Transverse colon (tissue), 4 donors: ENCODE data around the gene OR2D2. TPM values are rescaled to one million over a fixed set of nuclear protein-coding genes. Genes with fewer than 3 reads are reported as not detected.

ENCODE experiments used
- DNase-seq: peaks from one replicate; pipeline ENCODE4 v3.0.0-alpha.2; 2019
- H3K27ac ChIP-seq, 4 donors: fragments of 200-600 bp; sonication (generic); 2 replicates each; pipeline ENCODE4 v1.5.1; 2016 to 2018; ENCODE audit warnings: inconsistent platforms in 4 of 4
- H3K27me3 ChIP-seq: fragments of 200-600 bp; sonication (generic); 2 replicates; pipeline ENCODE4 v1.5.1; 2017; ENCODE audit warnings: inconsistent platforms
- H3K36me3 ChIP-seq, 4 donors: fragments of 200-600 bp; sonication (generic); 2 replicates each; pipeline ENCODE4 v1.5.1; 2017 to 2019; ENCODE audit warnings: inconsistent platforms in 4 of 4
- H3K4me1 ChIP-seq, 4 donors: fragments of 200-600 bp; sonication (generic); 2 replicates each; pipeline ENCODE4 v1.5.1; 2017 to 2020; ENCODE audit warnings: inconsistent platforms in 4 of 4
- H3K4me3 ChIP-seq, 4 donors: fragments of 200-600 bp; sonication (generic); 1 replicate in 1 of 4; 2 replicates in 3 of 4; pipeline versions ENCODE4 v1.5.1 to v1.6.1; 2017 to 2019; ENCODE audit warnings: inconsistent platforms in 4 of 4
- H3K9me3 ChIP-seq, 2 donors: fragments of 200-600 bp; sonication (generic); 2 replicates each; pipeline ENCODE4 v1.5.1; 2017 to 2019; ENCODE audit warnings: inconsistent platforms in 2 of 2
- EP300 ChIP-seq: sonication (generic); formaldehyde crosslinking; IDR thresholded peaks from one replicate; pipeline ENCODE4 v1.6.1; 2017; ENCODE audit warnings: antibody characterized with exemption, low read depth
- POLR2A ChIP-seq: fragments of 450-650 bp; IDR thresholded peaks from one replicate; pipeline ENCODE4 v1.6.1; 2016; ENCODE audit warnings: antibody characterized with exemption, mild to moderate bottlenecking, moderate library complexity
- POLR2AphosphoS5 ChIP-seq, 3 donors: sonication (generic); formaldehyde crosslinking; IDR thresholded peaks; one replicate each; pipeline ENCODE4 v1.6.1; 2016; ENCODE audit warnings: antibody characterized with exemption in 3 of 3
- WGBS, 2 donors: methylation state at CpG; one replicate each; pipeline ENCODE4 v1.1.5; 2018; ENCODE audit warnings: low coverage in 1 of 2; 5-methylcytosine and 5-hydroxymethylcytosine counted together
- in situ Hi-C, 4 donors: fragments of 200-750 bp; cut with MboI; loops; one replicate each; pipeline versions ENCODE4 v1.15.0 to v1.15.1; 2017; ENCODE audit warnings: low sequenced_read_pairs in 3 of 4, low pct_ligation_motif_present in 1 of 4, low pct_unique_long_range_greater_than_20kb in 1 of 4
- intact Hi-C: fragments of 100-400 bp; cut with DNase I; formaldehyde crosslinking; loops from one replicate; pipeline ENCODE4 v1.15.1; 2023; ENCODE audit warnings: low total_unique reads
- total RNA-seq, 4 donors: library from RNA; depleted of rRNA; stranded (reverse); fragments of >200 nt; gene quantifications; one replicate each; pipeline ENCODE4 v1.1.0, GENCODE V29; 2016
- TF ChIP-seq, protein P1 (sequence below), 5 experiments: fragments of 200-600 bp in 3 of 5; fragments of 450-650 bp in 2 of 5; sonication (generic) in 3 of 5; IDR thresholded peaks; 1 replicate in 2 of 5; 2 replicates in 3 of 5; pipeline ENCODE4 v1.5.1; 2016 to 2017; ENCODE audit warnings: antibody characterized with exemption in 5 of 5, inconsistent platforms in 3 of 5, mild to moderate bottlenecking in 2 of 5, moderate library complexity in 1 of 5

The OR2D2 gene, protein sequence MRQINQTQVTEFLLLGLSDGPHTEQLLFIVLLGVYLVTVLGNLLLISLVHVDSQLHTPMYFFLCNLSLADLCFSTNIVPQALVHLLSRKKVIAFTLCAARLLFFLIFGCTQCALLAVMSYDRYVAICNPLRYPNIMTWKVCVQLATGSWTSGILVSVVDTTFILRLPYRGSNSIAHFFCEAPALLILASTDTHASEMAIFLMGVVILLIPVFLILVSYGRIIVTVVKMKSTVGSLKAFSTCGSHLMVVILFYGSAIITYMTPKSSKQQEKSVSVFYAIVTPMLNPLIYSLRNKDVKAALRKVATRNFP
- total RNA-seq, result 1 to 10 TPM in 1 of 4 donors, under 1 TPM in 1, not detected in 2; 0.64 to 1.4 TPM

DNA sequence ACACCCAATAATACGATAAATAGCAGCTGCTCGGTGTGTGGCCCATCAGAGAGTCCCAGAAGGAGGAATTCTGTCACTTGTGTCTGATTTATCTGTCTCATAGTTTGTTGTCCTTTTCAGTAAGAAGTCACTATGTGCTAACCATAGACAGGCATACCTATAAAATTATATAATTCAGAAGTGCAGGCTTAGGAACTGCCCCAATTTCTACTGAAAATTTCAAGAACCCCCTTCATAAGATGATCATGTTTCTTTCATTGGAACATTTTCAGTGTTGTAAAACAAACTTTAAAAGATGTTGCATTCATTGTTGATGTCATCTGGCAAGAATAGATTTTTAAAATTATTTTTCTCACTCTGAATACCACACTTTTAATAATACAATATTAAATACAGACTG lies at the start of gene OR2D2:
Gene OR2D2 (minus strand): TSS at position 101 of the 400 bp plus-strand sequence. CDS start 0 bp downstream, at position 101.
- Histone ChIP-seq H3K9me3 (no peaks in the 10 kb centered on the region), H3K27me3 (no peaks in the 10 kb centered on the region), H3K4me1 (no peaks in the 10 kb centered on the region), H3K27ac (no peak within 1 kb of the TSS), H3K4me3 (no peak within 1 kb of the TSS), H3K36me3 (no peaks in the 10 kb centered on the region)
- intact Hi-C loops (no loop called here), in situ Hi-C loops (no loop called here)
- WGBS, 2 donors, result 73 to 95% methylated on average over 2 of the region's 2 CpGs
- no peak for DNase-seq
- TF ChIP-seq, protein P1, sequence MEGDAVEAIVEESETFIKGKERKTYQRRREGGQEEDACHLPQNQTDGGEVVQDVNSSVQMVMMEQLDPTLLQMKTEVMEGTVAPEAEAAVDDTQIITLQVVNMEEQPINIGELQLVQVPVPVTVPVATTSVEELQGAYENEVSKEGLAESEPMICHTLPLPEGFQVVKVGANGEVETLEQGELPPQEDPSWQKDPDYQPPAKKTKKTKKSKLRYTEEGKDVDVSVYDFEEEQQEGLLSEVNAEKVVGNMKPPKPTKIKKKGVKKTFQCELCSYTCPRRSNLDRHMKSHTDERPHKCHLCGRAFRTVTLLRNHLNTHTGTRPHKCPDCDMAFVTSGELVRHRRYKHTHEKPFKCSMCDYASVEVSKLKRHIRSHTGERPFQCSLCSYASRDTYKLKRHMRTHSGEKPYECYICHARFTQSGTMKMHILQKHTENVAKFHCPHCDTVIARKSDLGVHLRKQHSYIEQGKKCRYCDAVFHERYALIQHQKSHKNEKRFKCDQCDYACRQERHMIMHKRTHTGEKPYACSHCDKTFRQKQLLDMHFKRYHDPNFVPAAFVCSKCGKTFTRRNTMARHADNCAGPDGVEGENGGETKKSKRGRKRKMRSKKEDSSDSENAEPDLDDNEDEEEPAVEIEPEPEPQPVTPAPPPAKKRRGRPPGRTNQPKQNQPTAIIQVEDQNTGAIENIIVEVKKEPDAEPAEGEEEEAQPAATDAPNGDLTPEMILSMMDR (IDR thresholded peaks at IDR 0.05), result no peak
- TF ChIP-seq EP300 (no peak), POLR2A (no peak), POLR2AphosphoS5 (IDR thresholded peaks at IDR 0.05) (no peak)

DNA sequence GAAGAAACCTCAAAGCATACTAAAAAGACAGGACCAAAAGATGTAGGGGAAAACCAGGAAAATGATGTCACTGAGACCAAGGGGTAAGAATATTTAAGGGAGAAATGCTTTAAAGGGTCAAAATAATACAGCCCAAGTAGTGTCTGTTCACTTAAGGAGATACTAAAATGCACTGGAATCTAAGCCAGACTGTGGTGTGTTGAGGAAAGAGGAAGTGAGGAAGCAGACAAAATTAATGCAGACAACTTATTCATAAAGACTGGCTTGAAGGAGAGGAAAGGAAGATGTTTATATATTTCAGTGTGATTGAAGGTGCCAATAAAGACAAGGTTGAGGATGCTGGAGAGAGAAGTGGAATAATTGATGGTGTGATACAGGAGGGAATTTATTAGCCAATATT lies 49.7 kb upstream of the OR2D2 start:
- in situ Hi-C loops (no loop called here), intact Hi-C loops (no loop called here)
- no peaks in the 10 kb centered on the region for H3K36me3 ChIP-seq
- no peak for DNase-seq
- no peaks in the 10 kb centered on the region for H3K9me3 ChIP-seq
- TF ChIP-seq, protein P1 (IDR thresholded peaks at IDR 0.05), result no peak
- TF ChIP-seq POLR2AphosphoS5 (IDR thresholded peaks at IDR 0.05), result no peak
- no peak for TF ChIP-seq POLR2A
- no peak for TF ChIP-seq EP300
- H3K27me3 ChIP-seq, result no peaks in the 10 kb centered on the region
- no peak overlapping the region for H3K27ac ChIP-seq
- H3K4me3 ChIP-seq, result no peak overlapping the region
- no peaks in the 10 kb centered on the region for H3K4me1 ChIP-seq

DNA sequence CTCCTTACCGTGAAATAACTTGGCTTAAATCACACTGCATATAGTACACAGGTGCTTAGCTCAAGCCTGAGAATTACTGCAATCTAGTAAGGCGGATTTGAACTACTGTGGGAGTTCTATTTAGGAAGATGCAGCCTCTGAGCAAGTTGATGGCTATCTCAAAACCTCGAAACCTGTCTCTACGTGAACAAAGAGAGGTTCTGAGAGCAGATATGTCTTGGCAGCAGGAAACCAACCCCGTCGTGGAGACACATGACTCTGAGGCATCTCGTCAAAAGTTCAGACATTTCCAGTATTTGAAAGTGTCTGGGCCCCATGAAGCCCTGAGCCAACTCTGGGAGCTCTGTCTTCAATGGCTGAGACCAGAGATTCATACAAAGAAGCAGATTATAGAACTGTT lies 39.8 kb upstream of the OR2D2 start:
- H3K27me3 ChIP-seq, result no peaks in the 10 kb centered on the region
- no peak for TF ChIP-seq POLR2A
- no peak for TF ChIP-seq POLR2AphosphoS5 (IDR thresholded peaks at IDR 0.05)
- TF ChIP-seq, protein P1 (IDR thresholded peaks at IDR 0.05), result no peak
- no peak for TF ChIP-seq EP300
- no peak for DNase-seq
- 89 to 93% methylated on average over 7 of the region's 7 CpGs for WGBS, 2 donors
- intact Hi-C loops (no loop called here), in situ Hi-C loops (no loop called here)
- peaks cover 0 to 2% (median 0%) of the 10 kb centered on the region in 4 donors for H3K36me3 ChIP-seq
- H3K9me3 ChIP-seq, result no peaks in the 10 kb centered on the region
- H3K27ac ChIP-seq, result no peak overlapping the region
- no peak overlapping the region for H3K4me3 ChIP-seq
- peaks cover 3 to 7% (median 5%) of the 10 kb centered on the region in 4 donors for H3K4me1 ChIP-seq

DNA sequence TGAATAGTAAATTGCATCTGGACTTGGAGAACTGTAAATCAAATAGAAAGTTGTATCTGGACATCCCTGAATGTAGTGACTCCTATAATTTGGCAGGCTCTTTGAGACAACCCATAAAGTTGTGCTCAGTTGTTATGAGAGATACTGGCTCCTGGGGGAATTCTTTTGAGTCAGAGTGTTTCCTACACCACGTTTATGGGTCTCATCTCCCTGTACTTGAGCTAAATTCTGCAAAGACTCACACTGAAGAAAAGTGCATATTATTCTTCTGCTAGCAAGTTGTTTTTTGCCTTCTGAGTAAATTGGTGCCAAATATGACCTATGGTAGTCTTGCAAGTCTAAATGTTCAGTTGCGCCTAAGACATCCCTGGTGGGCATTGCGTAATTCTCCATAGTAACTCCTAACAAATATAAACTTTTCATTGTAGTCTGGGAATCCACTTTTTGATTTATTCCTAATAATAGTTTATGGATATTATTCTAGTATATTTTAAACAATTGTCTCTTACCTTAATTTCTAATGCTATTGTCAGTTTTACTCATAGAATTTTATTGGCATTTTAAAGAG lies 38.9 kb upstream of the OR2D2 start:
- WGBS, 2 donors, result 60 to 84% methylated on average over 3 of the region's 3 CpGs
- Histone ChIP-seq H3K4me1 (peaks cover 4 to 9% (median 7%) of the 10 kb centered on the region in 4 donors), H3K36me3 (peaks cover 0 to 2% (median 0%) of the 10 kb centered on the region in 4 donors), H3K27ac (no peak overlapping the region), H3K4me3 (no peak overlapping the region), H3K9me3 (no peaks in the 10 kb centered on the region), H3K27me3 (no peaks in the 10 kb centered on the region)
- no peak for DNase-seq
- in situ Hi-C loops, result no loop called here
- intact Hi-C loops, result no loop called here
- TF ChIP-seq POLR2A, result no peak
